ENCODE results near the gene FAM3C.

FAM3C gene

DNA sequence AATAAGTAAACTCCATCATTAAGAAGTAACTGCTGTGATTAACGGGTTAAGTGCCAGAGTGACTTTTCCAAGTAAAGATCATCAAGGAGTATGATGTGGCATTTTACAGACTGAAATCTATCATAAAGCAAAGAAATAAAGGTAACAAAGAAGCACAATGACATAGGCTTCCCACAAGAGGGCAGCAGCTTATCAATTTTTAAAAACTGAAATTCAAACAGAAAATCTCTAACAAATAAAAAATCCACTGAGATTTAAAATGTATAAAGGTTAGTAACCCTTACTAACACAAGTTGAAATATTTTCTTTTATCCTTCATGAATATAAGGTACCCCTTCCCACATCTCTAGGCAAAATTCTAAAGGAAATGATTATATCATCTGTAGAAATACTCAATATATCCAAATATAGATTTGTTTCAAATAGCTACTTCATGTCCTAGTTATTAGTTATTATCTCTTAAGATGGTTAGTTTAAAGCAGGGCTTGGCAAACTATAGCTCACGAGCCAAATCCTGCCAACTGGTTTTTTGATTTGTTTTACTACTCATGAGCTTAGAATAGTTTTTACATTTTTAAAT lies 29.2 kb downstream of the FAM3C start:
- Histone ChIP-seq H2AFZ (ENCODE audit: low read depth, low read length) (no peak overlapping the region), H3K27me3 (ENCODE audit: insufficient read depth, low read length, poor library complexity) (no peaks in the 10 kb centered on the region), H3K9me3 (ENCODE audit: insufficient read depth, low read length, severe bottlenecking) (no peaks in the 10 kb centered on the region), H3K4me3 (ENCODE audit: low read depth in 1 of 2, low read length in 2 of 2) (no peak overlapping the region), H3K9ac (ENCODE audit: low read depth, low read length) (no peak overlapping the region), H3K79me2 (ENCODE audit: insufficient read depth, low read length) (no peaks in the 10 kb centered on the region), H4K20me1 (ENCODE audit: insufficient read depth, low read length) (no peaks in the 10 kb centered on the region), H3K4me1 (ENCODE audit: insufficient read depth, low read length) (no peaks in the 10 kb centered on the region), H3K36me3 (ENCODE audit: insufficient read depth, low read length) (peaks cover 47% of the 10 kb centered on the region), H3K4me2 (ENCODE audit: insufficient read depth, low read length) (no peak overlapping the region), H3K27ac (ENCODE audit: low read length) (no peak overlapping the region)
- no peak for TF ChIP-seq EZH2 (IDR thresholded peaks at IDR 0.05; ENCODE audit: borderline replicate concordance, low read depth, low read length, severe bottlenecking)
- TF ChIP-seq, protein P1, sequence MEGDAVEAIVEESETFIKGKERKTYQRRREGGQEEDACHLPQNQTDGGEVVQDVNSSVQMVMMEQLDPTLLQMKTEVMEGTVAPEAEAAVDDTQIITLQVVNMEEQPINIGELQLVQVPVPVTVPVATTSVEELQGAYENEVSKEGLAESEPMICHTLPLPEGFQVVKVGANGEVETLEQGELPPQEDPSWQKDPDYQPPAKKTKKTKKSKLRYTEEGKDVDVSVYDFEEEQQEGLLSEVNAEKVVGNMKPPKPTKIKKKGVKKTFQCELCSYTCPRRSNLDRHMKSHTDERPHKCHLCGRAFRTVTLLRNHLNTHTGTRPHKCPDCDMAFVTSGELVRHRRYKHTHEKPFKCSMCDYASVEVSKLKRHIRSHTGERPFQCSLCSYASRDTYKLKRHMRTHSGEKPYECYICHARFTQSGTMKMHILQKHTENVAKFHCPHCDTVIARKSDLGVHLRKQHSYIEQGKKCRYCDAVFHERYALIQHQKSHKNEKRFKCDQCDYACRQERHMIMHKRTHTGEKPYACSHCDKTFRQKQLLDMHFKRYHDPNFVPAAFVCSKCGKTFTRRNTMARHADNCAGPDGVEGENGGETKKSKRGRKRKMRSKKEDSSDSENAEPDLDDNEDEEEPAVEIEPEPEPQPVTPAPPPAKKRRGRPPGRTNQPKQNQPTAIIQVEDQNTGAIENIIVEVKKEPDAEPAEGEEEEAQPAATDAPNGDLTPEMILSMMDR (IDR thresholded peaks at IDR 0.05; ENCODE audit: borderline replicate concordance, extremely low read depth, low read length, poor library complexity, severe bottlenecking) = peak; percentile 79
- DNase-seq (no peak), ATAC-seq (ENCODE audit: insufficient read depth, low read depth) (peak; percentile 44; the same call in 1 of the 3 replicates)

- no peak overlapping the region; the same call in 1 of the 2 replicates for H3K27ac ChIP-seq (ENCODE audit: low read length)
- no peaks in the 10 kb centered on the region for H3K27me3 ChIP-seq (ENCODE audit: insufficient read depth, low read length, poor library complexity)
- H3K4me1 ChIP-seq (ENCODE audit: insufficient read depth, low read length) = no peaks in the 10 kb centered on the region
- H3K4me3 ChIP-seq (ENCODE audit: low read depth in 1 of 2, low read length in 2 of 2) = no peak overlapping the region
- H3K79me2 ChIP-seq (ENCODE audit: insufficient read depth, low read length) = no peaks in the 10 kb centered on the region
- no peaks in the 10 kb centered on the region for H4K20me1 ChIP-seq (ENCODE audit: insufficient read depth, low read length)
- no peak overlapping the region for H3K4me2 ChIP-seq (ENCODE audit: insufficient read depth, low read length)
- H3K9me3 ChIP-seq (ENCODE audit: insufficient read depth, low read length, severe bottlenecking) = no peaks in the 10 kb centered on the region
- no peak for TF ChIP-seq EZH2 (IDR thresholded peaks at IDR 0.05; ENCODE audit: borderline replicate concordance, low read depth, low read length, severe bottlenecking)
- ATAC-seq (ENCODE audit: insufficient read depth, low read depth) (0 out of 3 replicates have a peak, but pooled peaks have one; percentile 12), DNase-seq (no peak)
- H3K36me3 ChIP-seq (ENCODE audit: insufficient read depth, low read length) = peaks cover 73% of the 10 kb centered on the region
- no peak overlapping the region for H2AFZ ChIP-seq (ENCODE audit: low read depth, low read length)
- H3K9ac ChIP-seq (ENCODE audit: low read depth, low read length) = no peak overlapping the region
Observed at GRCh38 chr7:121360564-121360963, 35.5 kb downstream of the FAM3C start.

DNA sequence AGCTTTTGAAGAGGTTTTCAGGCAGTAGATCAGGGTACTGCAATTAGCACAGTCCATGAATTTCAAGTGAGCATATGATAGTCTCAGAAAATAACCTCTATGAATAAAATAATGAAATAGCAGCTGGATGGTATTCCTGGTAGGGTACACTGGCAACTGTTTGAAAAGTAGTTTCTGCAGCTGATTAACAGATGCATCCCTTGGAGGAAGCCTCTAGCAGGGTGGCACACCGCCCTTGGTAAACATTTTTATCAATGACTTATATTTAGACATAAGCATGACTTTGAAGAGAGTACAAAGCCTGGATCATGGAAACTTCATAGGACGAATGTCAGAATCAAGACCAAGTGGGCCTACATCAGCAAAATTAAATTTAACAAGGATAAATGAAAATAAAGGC lies 40.5 kb downstream of the FAM3C start:
- no peaks in the 10 kb centered on the region for H3K4me1 ChIP-seq (ENCODE audit: insufficient read depth, low read length)
- H3K27ac ChIP-seq (ENCODE audit: low read length) = no peak overlapping the region
- H3K27me3 ChIP-seq (ENCODE audit: insufficient read depth, low read length, poor library complexity) = no peaks in the 10 kb centered on the region
- no peak overlapping the region for H2AFZ ChIP-seq (ENCODE audit: low read depth, low read length)
- ATAC-seq (ENCODE audit: insufficient read depth, low read depth) (no peak), DNase-seq (no peak)
- no peaks in the 10 kb centered on the region for H4K20me1 ChIP-seq (ENCODE audit: insufficient read depth, low read length)
- H3K79me2 ChIP-seq (ENCODE audit: insufficient read depth, low read length) = no peaks in the 10 kb centered on the region
- no peak overlapping the region for H3K4me3 ChIP-seq (ENCODE audit: low read depth in 1 of 2, low read length in 2 of 2)
- H3K36me3 ChIP-seq (ENCODE audit: insufficient read depth, low read length) = peaks cover 43% of the 10 kb centered on the region
- no peak overlapping the region for H3K4me2 ChIP-seq (ENCODE audit: insufficient read depth, low read length)
- H3K9me3 ChIP-seq (ENCODE audit: insufficient read depth, low read length, severe bottlenecking) = no peaks in the 10 kb centered on the region
- TF ChIP-seq EZH2 (IDR thresholded peaks at IDR 0.05; ENCODE audit: borderline replicate concordance, low read depth, low read length, severe bottlenecking) = no peak
- TF ChIP-seq, protein P1 (IDR thresholded peaks at IDR 0.05; ENCODE audit: borderline replicate concordance, extremely low read depth, low read length, poor library complexity, severe bottlenecking) = no peak
- no peak overlapping the region for H3K9ac ChIP-seq (ENCODE audit: low read depth, low read length)

DNA sequence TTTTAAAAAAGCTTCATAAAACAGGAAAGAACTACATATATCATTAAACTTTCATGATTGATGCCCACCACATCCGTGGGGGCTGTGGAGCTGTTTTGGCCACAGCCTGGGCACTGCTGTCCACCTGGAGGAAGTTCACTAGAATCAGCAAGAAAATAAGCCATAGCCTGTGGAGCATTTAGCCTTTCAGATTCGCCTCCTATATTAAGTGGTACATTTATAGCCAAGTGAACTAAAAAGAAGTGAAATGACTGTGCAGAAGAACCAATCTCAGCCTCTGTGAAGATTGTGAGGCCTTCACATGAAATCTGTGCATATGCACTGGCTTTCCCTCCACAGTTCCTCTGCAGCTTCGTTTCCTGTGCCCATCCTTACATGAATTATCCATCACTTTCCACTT lies 43.8 kb downstream of the FAM3C start:
- H2AFZ ChIP-seq (ENCODE audit: low read depth, low read length) = no peak overlapping the region
- H3K9ac ChIP-seq (ENCODE audit: low read depth, low read length) = no peak overlapping the region
- no peak overlapping the region for H3K27ac ChIP-seq (ENCODE audit: low read length)
- TF ChIP-seq EZH2 (IDR thresholded peaks at IDR 0.05; ENCODE audit: borderline replicate concordance, low read depth, low read length, severe bottlenecking) = no peak
- TF ChIP-seq, protein P1 (IDR thresholded peaks at IDR 0.05; ENCODE audit: borderline replicate concordance, extremely low read depth, low read length, poor library complexity, severe bottlenecking) = no peak
- no peaks in the 10 kb centered on the region for H3K4me1 ChIP-seq (ENCODE audit: insufficient read depth, low read length)
- ATAC-seq (ENCODE audit: insufficient read depth, low read depth) (no peak), DNase-seq (no peak)
- no peaks in the 10 kb centered on the region for H4K20me1 ChIP-seq (ENCODE audit: insufficient read depth, low read length)
- no peak overlapping the region for H3K4me3 ChIP-seq (ENCODE audit: low read depth in 1 of 2, low read length in 2 of 2)
- H3K36me3 ChIP-seq (ENCODE audit: insufficient read depth, low read length) = peaks cover 28% of the 10 kb centered on the region
- no peaks in the 10 kb centered on the region for H3K27me3 ChIP-seq (ENCODE audit: insufficient read depth, low read length, poor library complexity)
- no peak overlapping the region for H3K4me2 ChIP-seq (ENCODE audit: insufficient read depth, low read length)
- H3K9me3 ChIP-seq (ENCODE audit: insufficient read depth, low read length, severe bottlenecking) = no peaks in the 10 kb centered on the region
- H3K79me2 ChIP-seq (ENCODE audit: insufficient read depth, low read length) = no peaks in the 10 kb centered on the region

Measured in DND-41 (cell line).